Activated CD4-positive, alpha-beta T cell treated with anti-CD3 and anti-CD28 coated beads for 48 hours (primary cell): ENCODE results near the gene ITPR1.

ENCODE experiments used
- DNase-seq: peaks from one replicate; pipeline ENCODE4 v3.0.0-alpha.2; 2020

Gene ITPR1

GRCh38 chr3:4797201-4797705, 304.1 kb downstream of the ITPR1 start:
- DNase-seq: no peak

GRCh38 chr3:4799266-4800256, 306.4 kb downstream of the ITPR1 start:
- no peak for DNase-seq

- no peak for DNase-seq
Observed at GRCh38 chr3:4800595-4800994, 307.4 kb downstream of the ITPR1 start.

- DNase-seq: no peak
Observed at GRCh38 chr3:4801892-4802291, 308.7 kb downstream of the ITPR1 start.

- no peak for DNase-seq
Observed at GRCh38 chr3:4802903-4803302, 309.8 kb downstream of the ITPR1 start.

GRCh38 chr3:4804161-4805058, 311.3 kb downstream of the ITPR1 start:
- DNase-seq: peak; percentile 38

- peak; percentile 61 for DNase-seq
Observed at GRCh38 chr3:4805662-4806061, 312.5 kb downstream of the ITPR1 start.

- DNase-seq: no peak
Observed at GRCh38 chr3:4806535-4807108, 313.5 kb downstream of the ITPR1 start.

- no peak for DNase-seq
Observed at GRCh38 chr3:4807381-4808280, 314.5 kb downstream of the ITPR1 start.

GRCh38 chr3:4808637-4809036, 315.5 kb downstream of the ITPR1 start:
- no peak for DNase-seq

- DNase-seq: no peak
Observed at GRCh38 chr3:4809922-4810321, 316.8 kb downstream of the ITPR1 start.

- no peak for DNase-seq
Observed at GRCh38 chr3:4812591-4812990, 319.4 kb downstream of the ITPR1 start.

- no peak for DNase-seq
Observed at GRCh38 chr3:4813909-4814304, 320.8 kb downstream of the ITPR1 start.

- no peak for DNase-seq
Observed at GRCh38 chr3:4814305-4814903, 321.3 kb downstream of the ITPR1 start.

GRCh38 chr3:4814904-4815574, 321.9 kb downstream of the ITPR1 start:
- DNase-seq: no peak

GRCh38 chr3:4816306-4816705, 323.2 kb downstream of the ITPR1 start:
- DNase-seq: no peak

GRCh38 chr3:4816718-4817117, 323.6 kb downstream of the ITPR1 start:
- no peak for DNase-seq

- DNase-seq: no peak
Observed at GRCh38 chr3:4817128-4817527, 324.0 kb downstream of the ITPR1 start.

- DNase-seq: no peak
Observed at GRCh38 chr3:4818164-4818563, 325.0 kb downstream of the ITPR1 start.

- DNase-seq: no peak
Observed at GRCh38 chr3:4818986-4819693, 326.0 kb downstream of the ITPR1 start.
